HUES6 (cell line): ENCODE results near the gene SHROOM4.

Source experiments
- H3K27ac ChIP-seq: 2 replicates; pipeline ENCODE4 v1.7.0; 2013; ENCODE audit warnings: low read depth, mild to moderate bottlenecking, low read length, inconsistent platforms
- H3K27me3 ChIP-seq: 2 replicates; pipeline ENCODE4 v1.6.1; 2013; ENCODE audit warnings: low read length; ENCODE audit not compliant: control insufficient read depth, insufficient read depth
- H3K36me3 ChIP-seq: 2 replicates; pipeline ENCODE4 v1.6.1; 2013; ENCODE audit warnings: low read length; ENCODE audit not compliant: control insufficient read depth, insufficient read depth
- H3K4me1 ChIP-seq: 2 replicates; pipeline ENCODE4 v1.6.1; 2013; ENCODE audit warnings: low read length; ENCODE audit not compliant: control insufficient read depth, insufficient read depth
- H3K4me3 ChIP-seq: 2 replicates; pipeline ENCODE4 v1.5.1; 2013; ENCODE audit warnings: low read depth, low read length
- H3K9ac ChIP-seq: one replicate; pipeline ENCODE4 v1.6.1; 2013; ENCODE audit warnings: mild to moderate bottlenecking, low read length
- H3K9me3 ChIP-seq: 2 replicates; pipeline ENCODE4 v1.6.1; 2013; ENCODE audit warnings: low read depth, low read length; ENCODE audit not compliant: control insufficient read depth, insufficient read depth

Gene SHROOM4

DNA sequence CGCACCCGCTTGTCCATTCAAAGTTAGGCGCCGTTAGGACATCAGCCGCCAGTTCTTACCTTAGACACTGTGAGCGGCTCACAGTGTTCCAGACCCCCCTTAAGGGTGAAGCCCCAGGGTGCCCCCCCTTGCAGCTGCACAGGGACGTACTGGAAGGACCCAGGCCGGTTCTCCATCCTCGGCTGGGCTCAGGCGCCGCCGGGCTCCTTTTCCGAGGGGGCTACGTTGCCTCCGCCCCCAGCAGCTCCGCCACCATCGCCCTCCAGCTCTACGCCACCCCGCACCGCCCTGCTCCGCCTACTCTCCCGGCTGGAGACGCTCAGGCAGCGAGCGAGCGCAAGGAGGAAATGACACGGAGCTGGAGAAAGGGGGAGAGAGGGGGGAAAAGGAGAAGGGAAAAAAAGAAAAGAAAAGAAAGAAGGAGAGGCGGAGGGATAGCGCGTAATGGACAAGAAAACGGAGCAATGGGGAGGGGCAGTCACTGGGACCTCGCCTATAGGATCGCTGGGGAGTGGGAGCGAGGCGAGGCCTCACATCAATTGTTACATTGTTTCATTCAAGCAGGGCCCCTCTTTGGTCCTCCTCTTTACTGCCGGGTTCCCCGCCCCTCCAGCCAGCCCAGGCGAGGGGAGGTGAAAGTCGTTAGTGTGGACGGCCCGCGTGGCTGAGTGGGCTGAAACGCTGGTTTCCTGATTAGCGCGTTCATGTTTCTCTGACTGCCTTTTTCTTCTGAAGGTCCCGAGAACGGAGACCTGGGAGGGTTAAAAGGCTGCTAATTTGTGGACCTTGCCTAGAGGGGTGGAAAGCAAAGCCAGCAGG is at the start of gene SHROOM4:
SHROOM4 (minus strand) TSS at position 352 of the 819 bp plus-strand sequence; CDS start at position 176, 176 bp downstream.
- H3K4me1 ChIP-seq: peaks cover 16% of the 10 kb centered on the region
- no peaks in the 10 kb centered on the region for H3K9me3 ChIP-seq
- H3K36me3 ChIP-seq: no peaks in the 10 kb centered on the region; the same call in 1 of the 2 replicates
- H3K27ac ChIP-seq: peak within 1 kb of the TSS; percentile 44; the same call in 1 of the 2 replicates
- H3K4me3 ChIP-seq: peak within 1 kb of the TSS; percentile 86
- peaks cover 8% of the 10 kb centered on the region; the same call in 1 of the 2 replicates for H3K27me3 ChIP-seq
- H3K9ac ChIP-seq: peak within 1 kb of the TSS; percentile 58

DNA sequence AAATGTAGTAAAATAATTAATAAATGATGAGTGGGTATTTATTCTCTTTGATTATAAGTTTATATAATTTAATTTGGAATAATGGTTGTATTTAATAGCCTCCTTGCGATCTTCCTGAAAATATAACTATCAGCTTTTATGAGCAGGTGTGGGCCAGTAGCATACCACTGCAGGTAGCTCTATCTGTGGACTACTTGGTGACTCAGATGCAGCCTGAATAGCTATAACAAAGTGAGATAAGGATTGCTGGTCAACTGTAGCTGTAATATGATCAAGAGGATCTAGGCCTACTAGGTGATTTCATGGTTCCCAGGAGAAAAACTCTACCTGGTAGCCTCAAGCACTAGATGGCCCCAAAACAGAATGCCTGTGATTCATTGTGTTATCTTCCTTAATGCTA is 49.5 kb upstream of the SHROOM4 start:
- no peaks in the 10 kb centered on the region for H3K36me3 ChIP-seq
- H3K9me3 ChIP-seq: no peaks in the 10 kb centered on the region
- no peaks in the 10 kb centered on the region for H3K27me3 ChIP-seq
- no peaks in the 10 kb centered on the region for H3K4me1 ChIP-seq
- no peak overlapping the region for H3K9ac ChIP-seq
- H3K27ac ChIP-seq: no peak overlapping the region
- H3K4me3 ChIP-seq: no peak overlapping the region

- H3K4me1 ChIP-seq: no peaks in the 10 kb centered on the region
- H3K27me3 ChIP-seq: no peaks in the 10 kb centered on the region
- H3K9me3 ChIP-seq: no peaks in the 10 kb centered on the region
- no peak overlapping the region for H3K9ac ChIP-seq
- no peak overlapping the region for H3K27ac ChIP-seq
- no peak overlapping the region for H3K4me3 ChIP-seq
- no peaks in the 10 kb centered on the region for H3K36me3 ChIP-seq
These were observed 46.5 kb upstream of the SHROOM4 start for GRCh38 chrX:50860518-50860917.

- H3K9me3 ChIP-seq: no peaks in the 10 kb centered on the region
- H3K27me3 ChIP-seq: no peaks in the 10 kb centered on the region
- no peak overlapping the region for H3K27ac ChIP-seq
- H3K9ac ChIP-seq: no peak overlapping the region
- no peaks in the 10 kb centered on the region for H3K36me3 ChIP-seq
- H3K4me1 ChIP-seq: no peaks in the 10 kb centered on the region
- H3K4me3 ChIP-seq: no peak overlapping the region
These were observed 44.6 kb upstream of the SHROOM4 start for GRCh38 chrX:50858548-50858947.

- H3K9me3 ChIP-seq: no peaks in the 10 kb centered on the region
- H3K27me3 ChIP-seq: no peaks in the 10 kb centered on the region
- H3K36me3 ChIP-seq: no peaks in the 10 kb centered on the region
- no peak overlapping the region for H3K27ac ChIP-seq
- H3K4me1 ChIP-seq: no peaks in the 10 kb centered on the region
- H3K9ac ChIP-seq: no peak overlapping the region
- H3K4me3 ChIP-seq: no peak overlapping the region
These were observed 39.4 kb upstream of the SHROOM4 start for GRCh38 chrX:50853399-50853798.

DNA sequence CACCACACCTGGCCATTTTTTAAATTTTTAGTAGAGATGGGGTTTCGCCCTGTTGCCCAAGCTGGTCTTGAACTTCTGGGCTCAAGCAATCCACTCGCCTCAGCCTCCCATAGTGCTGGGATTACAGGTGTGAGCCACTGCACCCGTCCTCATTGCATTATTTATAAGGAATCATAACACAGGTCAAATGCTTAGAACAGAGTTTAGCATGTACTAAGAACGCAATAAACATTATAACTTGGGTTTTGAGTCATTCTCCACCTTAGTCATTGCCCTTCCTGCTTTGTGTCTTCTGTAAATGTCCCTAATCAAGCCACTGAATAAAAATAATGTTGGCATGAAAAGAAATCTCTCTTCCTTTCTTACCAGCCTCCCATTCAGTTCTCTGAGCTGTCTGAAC is 38.5 kb upstream of the SHROOM4 start:
- Histone ChIP-seq H3K27ac (no peak overlapping the region), H3K9ac (no peak overlapping the region), H3K4me3 (no peak overlapping the region), H3K9me3 (no peaks in the 10 kb centered on the region), H3K4me1 (no peaks in the 10 kb centered on the region), H3K27me3 (no peaks in the 10 kb centered on the region), H3K36me3 (no peaks in the 10 kb centered on the region)

- Histone ChIP-seq H3K9ac (no peak overlapping the region), H3K36me3 (no peaks in the 10 kb centered on the region), H3K27me3 (no peaks in the 10 kb centered on the region), H3K9me3 (peaks cover 17% of the 10 kb centered on the region), H3K4me1 (no peaks in the 10 kb centered on the region), H3K27ac (no peak overlapping the region), H3K4me3 (no peak overlapping the region)
These were observed 28.2 kb upstream of the SHROOM4 start for GRCh38 chrX:50842221-50842620.

DNA sequence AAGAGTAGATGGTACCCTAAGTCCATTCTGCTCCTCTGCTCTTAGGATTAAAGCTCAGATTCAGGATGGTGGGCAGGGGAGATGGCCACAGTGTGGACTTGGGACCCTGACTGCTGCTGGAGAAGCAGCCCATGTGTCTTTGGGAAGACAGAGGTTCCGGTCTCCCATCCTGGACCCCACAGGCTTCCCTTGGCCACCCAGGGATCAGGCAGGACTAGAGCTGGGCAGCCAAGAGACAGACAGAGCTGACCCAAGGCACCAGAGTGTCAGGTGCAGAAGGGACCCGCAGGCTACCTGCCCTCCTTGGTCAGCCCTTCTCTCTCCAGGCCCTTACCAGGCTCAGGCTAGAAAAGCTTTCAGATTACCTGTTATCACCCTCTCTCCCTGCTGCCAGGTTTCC is 25.7 kb upstream of the SHROOM4 start:
- Histone ChIP-seq H3K4me3 (no peak overlapping the region), H3K27ac (no peak overlapping the region), H3K9ac (no peak overlapping the region), H3K9me3 (peaks cover 9% of the 10 kb centered on the region), H3K27me3 (no peaks in the 10 kb centered on the region), H3K4me1 (no peaks in the 10 kb centered on the region), H3K36me3 (no peaks in the 10 kb centered on the region)

DNA sequence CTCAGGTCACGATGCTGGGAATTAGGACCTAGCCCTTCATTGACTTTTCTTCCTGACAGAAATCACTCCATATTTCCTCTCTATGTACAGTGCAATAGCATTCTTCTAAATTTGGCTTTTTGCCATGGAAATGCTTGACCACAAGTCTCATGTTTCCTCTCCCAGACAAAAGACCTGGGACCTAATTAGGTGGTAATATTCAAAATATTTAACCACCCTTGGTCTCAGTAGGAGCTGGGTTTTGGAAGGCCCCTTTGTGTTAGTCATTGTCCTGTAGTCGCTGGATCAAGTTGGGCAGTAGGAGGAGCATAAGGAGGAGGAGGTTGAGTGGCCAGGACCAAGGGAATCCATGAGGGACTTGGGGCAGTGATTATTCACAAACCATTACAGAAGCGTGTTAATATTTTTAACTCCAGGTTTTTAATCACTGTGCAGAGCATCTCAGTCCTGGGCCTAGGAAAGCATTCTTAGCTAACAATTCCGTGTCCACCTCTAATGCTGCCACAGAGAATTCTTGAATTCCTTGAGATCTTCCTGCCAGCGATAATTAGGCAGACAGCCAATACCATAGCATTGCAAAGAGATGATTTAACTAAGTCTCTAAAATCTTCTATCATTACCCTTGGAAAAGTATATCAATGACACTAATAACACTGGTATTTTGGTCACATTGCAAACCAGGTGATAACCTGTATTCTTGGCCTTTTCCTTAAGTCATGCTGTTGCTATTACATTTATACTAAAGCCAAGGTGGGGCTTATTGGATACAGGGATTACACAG is 25.0 kb upstream of the SHROOM4 start:
- no peaks in the 10 kb centered on the region for H3K36me3 ChIP-seq
- H3K9ac ChIP-seq: no peak overlapping the region
- H3K9me3 ChIP-seq: 0 out of 2 replicates have a peak, but pooled peaks cover 5% of the 10 kb centered on the region
- no peaks in the 10 kb centered on the region for H3K27me3 ChIP-seq
- H3K4me1 ChIP-seq: no peaks in the 10 kb centered on the region
- H3K4me3 ChIP-seq: no peak overlapping the region
- H3K27ac ChIP-seq: no peak overlapping the region

GRCh38 chrX:50827996-50828395 is 14.0 kb upstream of the SHROOM4 start:
- H3K4me3 ChIP-seq: no peak overlapping the region
- H3K4me1 ChIP-seq: no peaks in the 10 kb centered on the region
- H3K36me3 ChIP-seq: no peaks in the 10 kb centered on the region
- H3K27ac ChIP-seq: no peak overlapping the region
- H3K27me3 ChIP-seq: no peaks in the 10 kb centered on the region
- H3K9ac ChIP-seq: no peak overlapping the region
- no peaks in the 10 kb centered on the region for H3K9me3 ChIP-seq

GRCh38 chrX:50825825-50826224 is 11.8 kb upstream of the SHROOM4 start:
- H3K4me1 ChIP-seq: no peaks in the 10 kb centered on the region
- no peak overlapping the region for H3K4me3 ChIP-seq
- H3K9ac ChIP-seq: no peak overlapping the region
- no peaks in the 10 kb centered on the region for H3K27me3 ChIP-seq
- no peaks in the 10 kb centered on the region for H3K36me3 ChIP-seq
- no peaks in the 10 kb centered on the region for H3K9me3 ChIP-seq
- H3K27ac ChIP-seq: no peak overlapping the region
